PC-9 (cell line): ENCODE data around the gene SLC18A2. TPM values are rescaled to one million over a fixed set of nuclear protein-coding genes. Genes with fewer than 3 reads are reported as not detected.

Experiments
- BruUV-seq: library from RNA; stranded (reverse); fragments of 400-500 nt; replicated peaks from 2 replicates; lab custom pipeline; 2021; lab: Mats Ljungman, UMichigan
- CTCF ChIA-PET: fragments of 300-600 bp; sonication (Branson Sonifier 250); formaldehyde crosslinking; loops from one replicate; lab custom pipeline; 2022; ENCODE audit warnings: antibody characterized with exemption; lab: Charles Lee
- POLR2A ChIA-PET: fragments of 300-600 bp; sonication (Branson Sonifier 250); formaldehyde crosslinking; loops from one replicate; lab custom pipeline; 2022; ENCODE audit warnings: antibody characterized with exemption; ENCODE audit not compliant: unreplicated experiment; lab: Charles Lee
- DNase-seq, 2 experiments: peaks; one replicate each; pipeline versions ENCODE4 v3.0.0 to v3.0.0-alpha.2; 2015 to 2022; ENCODE audit warnings: mixed read lengths in 1 of 2
- H2AFZ ChIP-seq: fragments of 200-600 bp; sonication (generic); 2 replicates; pipeline ENCODE4 v1.8.1; 2017; ENCODE audit warnings: antibody characterized with exemption
- H3F3A ChIP-seq: fragments of 200-600 bp; sonication (generic); 2 replicates; pipeline ENCODE4 v1.8.1; 2017; ENCODE audit warnings: antibody characterized with exemption, mild to moderate bottlenecking, low read depth; ENCODE audit not compliant: insufficient read depth
- H3K27ac ChIP-seq: fragments of 200-600 bp; sonication (generic); 2 replicates; pipeline ENCODE4 v1.6.1; 2016; ENCODE audit warnings: mixed run types
- H3K27me3 ChIP-seq: fragments of 200-600 bp; sonication (generic); 2 replicates; pipeline ENCODE4 v1.6.1; 2016; ENCODE audit warnings: low read depth, mixed run types; ENCODE audit not compliant: insufficient read depth
- H3K36me3 ChIP-seq: fragments of 200-600 bp; sonication (generic); 2 replicates; pipeline ENCODE4 v1.6.1; 2016; ENCODE audit warnings: low read depth, mixed run types
- H3K4me1 ChIP-seq: fragments of 200-600 bp; sonication (generic); replicated peaks from 2 replicates; pipeline ENCODE4 v1.6.1; 2016; ENCODE audit warnings: mixed run types; ENCODE audit not compliant: insufficient read depth
- H3K4me2 ChIP-seq: fragments of 200-600 bp; sonication (generic); 2 replicates; pipeline ENCODE4 v1.6.1; 2017; ENCODE audit warnings: mixed run types
- H3K4me3 ChIP-seq: fragments of 200-600 bp; sonication (generic); 2 replicates; pipeline ENCODE4 v1.6.1; 2016; ENCODE audit warnings: mixed run types
- H3K79me2 ChIP-seq: fragments of 200-600 bp; sonication (generic); 2 replicates; pipeline ENCODE4 v1.6.1; 2017; ENCODE audit warnings: low read depth, mixed run types
- H3K9me2 ChIP-seq: fragments of 200-600 bp; sonication (generic); 2 replicates; pipeline ENCODE4 v1.8.1; 2017; ENCODE audit warnings: mild to moderate bottlenecking; ENCODE audit not compliant: insufficient read depth
- H3K9me3 ChIP-seq: fragments of 200-600 bp; sonication (generic); 2 replicates; pipeline ENCODE4 v1.8.1; 2016; ENCODE audit warnings: low read depth; ENCODE audit not compliant: insufficient read depth
- H4K20me1 ChIP-seq: fragments of 200-600 bp; sonication (generic); 2 replicates; pipeline ENCODE4 v1.8.1; 2017; ENCODE audit not compliant: insufficient read depth
- EZH2 ChIP-seq: fragments of 200-600 bp; sonication (generic); IDR thresholded peaks from 2 replicates; pipeline ENCODE4 v1.8.0; 2017; ENCODE audit warnings: antibody characterized with exemption, low read depth
- intact Hi-C: fragments of 100-400 bp; cut with micrococcal nuclease; formaldehyde crosslinking; loops from one replicate; pipeline ENCODE4 v1.10.0; 2022; ENCODE audit not compliant: unreplicated experiment
- total RNA-seq: library from RNA; stranded (reverse); gene quantifications from 2 replicates; pipeline ENCODE4 v1.2.3, GENCODE V29; 2021
- TF ChIP-seq, protein P1 (sequence below): fragments of 200-600 bp; sonication (generic); conservative IDR thresholded peaks from 2 replicates; pipeline ENCODE4 v1.6.1; 2017; ENCODE audit warnings: mixed run types, antibody characterized with exemption, mild to moderate bottlenecking, moderate library complexity

The SLC18A2 gene
- total RNA-seq, 1 experiment from 2014 or later: not detected

DNA sequence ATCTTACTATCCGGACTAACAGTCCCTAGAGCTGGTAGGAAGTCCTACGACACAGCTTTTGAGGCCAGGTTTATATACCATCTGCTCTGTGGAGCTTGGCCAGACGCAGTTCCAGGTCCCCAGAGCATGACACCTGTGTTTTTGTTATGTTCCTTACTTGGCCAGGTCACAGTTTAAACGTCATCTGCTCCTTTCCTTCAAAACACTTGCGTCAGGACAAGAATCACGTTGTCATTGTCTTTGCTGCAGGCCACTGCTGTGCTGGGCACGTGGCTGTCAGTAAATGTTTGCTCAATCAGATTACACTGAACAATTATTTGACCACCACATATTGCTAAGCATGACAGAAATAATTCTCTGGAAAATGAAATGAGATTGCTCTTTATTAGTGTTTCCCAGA is 23.9 kb downstream of the SLC18A2 start:
- ChIA-PET CTCF (no interaction called here), POLR2A (no interaction called here)
- H2AFZ ChIP-seq: no peak overlapping the region
- TF ChIP-seq, protein P1, sequence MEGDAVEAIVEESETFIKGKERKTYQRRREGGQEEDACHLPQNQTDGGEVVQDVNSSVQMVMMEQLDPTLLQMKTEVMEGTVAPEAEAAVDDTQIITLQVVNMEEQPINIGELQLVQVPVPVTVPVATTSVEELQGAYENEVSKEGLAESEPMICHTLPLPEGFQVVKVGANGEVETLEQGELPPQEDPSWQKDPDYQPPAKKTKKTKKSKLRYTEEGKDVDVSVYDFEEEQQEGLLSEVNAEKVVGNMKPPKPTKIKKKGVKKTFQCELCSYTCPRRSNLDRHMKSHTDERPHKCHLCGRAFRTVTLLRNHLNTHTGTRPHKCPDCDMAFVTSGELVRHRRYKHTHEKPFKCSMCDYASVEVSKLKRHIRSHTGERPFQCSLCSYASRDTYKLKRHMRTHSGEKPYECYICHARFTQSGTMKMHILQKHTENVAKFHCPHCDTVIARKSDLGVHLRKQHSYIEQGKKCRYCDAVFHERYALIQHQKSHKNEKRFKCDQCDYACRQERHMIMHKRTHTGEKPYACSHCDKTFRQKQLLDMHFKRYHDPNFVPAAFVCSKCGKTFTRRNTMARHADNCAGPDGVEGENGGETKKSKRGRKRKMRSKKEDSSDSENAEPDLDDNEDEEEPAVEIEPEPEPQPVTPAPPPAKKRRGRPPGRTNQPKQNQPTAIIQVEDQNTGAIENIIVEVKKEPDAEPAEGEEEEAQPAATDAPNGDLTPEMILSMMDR: no peak
- TF ChIP-seq EZH2: no peak
- no peak for DNase-seq
- BruUV-seq: no TSS peak
- H3K79me2 ChIP-seq: no peaks in the 10 kb centered on the region
- H3K4me1 ChIP-seq: no peaks in the 10 kb centered on the region
- no peaks in the 10 kb centered on the region for H4K20me1 ChIP-seq
- H3K27ac ChIP-seq: no peak overlapping the region
- intact Hi-C loops: no loop called here
- no peaks in the 10 kb centered on the region for H3F3A ChIP-seq
- no peak overlapping the region for H3K4me3 ChIP-seq
- no peaks in the 10 kb centered on the region for H3K9me3 ChIP-seq
- no peaks in the 10 kb centered on the region for H3K9me2 ChIP-seq
- H3K4me2 ChIP-seq: no peak overlapping the region
- H3K36me3 ChIP-seq: no peaks in the 10 kb centered on the region
- H3K27me3 ChIP-seq: no peaks in the 10 kb centered on the region

GRCh38 chr10:117266400-117266799 is 25.5 kb downstream of the SLC18A2 start:
- intact Hi-C loops: no loop called here
- no peak for TF ChIP-seq EZH2
- TF ChIP-seq, protein P1: no peak
- no peak for DNase-seq
- H3K36me3 ChIP-seq: no peaks in the 10 kb centered on the region
- H3K4me2 ChIP-seq: no peak overlapping the region
- H3K27ac ChIP-seq: no peak overlapping the region
- ChIA-PET POLR2A (interaction anchor here (0.7 kb wide), 1 partner anchor 52 kb away, joined by 4 read pairs; no protein-coding TSS in a partner anchor), CTCF (no interaction called here)
- H3K27me3 ChIP-seq: no peaks in the 10 kb centered on the region
- H3K9me2 ChIP-seq: no peaks in the 10 kb centered on the region
- no TSS peak for BruUV-seq
- no peaks in the 10 kb centered on the region for H4K20me1 ChIP-seq
- no peaks in the 10 kb centered on the region for H3F3A ChIP-seq
- H2AFZ ChIP-seq: no peak overlapping the region
- H3K9me3 ChIP-seq: no peaks in the 10 kb centered on the region
- H3K4me3 ChIP-seq: no peak overlapping the region
- H3K4me1 ChIP-seq: peaks cover 6% of the 10 kb centered on the region; the same call in 1 of the 2 replicates
- no peaks in the 10 kb centered on the region for H3K79me2 ChIP-seq

- H3F3A ChIP-seq: no peaks in the 10 kb centered on the region
- no peak overlapping the region for H3K4me3 ChIP-seq
- no peak overlapping the region for H3K27ac ChIP-seq
- no peak overlapping the region for H3K4me2 ChIP-seq
- no peaks in the 10 kb centered on the region for H3K79me2 ChIP-seq
- no peaks in the 10 kb centered on the region for H3K9me3 ChIP-seq
- CTCF ChIA-PET: no interaction called here
- DNase-seq: no peak
- intact Hi-C loops: no loop called here
- no peaks in the 10 kb centered on the region for H3K9me2 ChIP-seq
- no peaks in the 10 kb centered on the region for H3K36me3 ChIP-seq
- BruUV-seq: no TSS peak
- peaks cover 10% of the 10 kb centered on the region; the same call in 1 of the 2 replicates for H3K4me1 ChIP-seq
- no peaks in the 10 kb centered on the region for H4K20me1 ChIP-seq
- no peak overlapping the region for H2AFZ ChIP-seq
- TF ChIP-seq, protein P1: no peak
- TF ChIP-seq EZH2: no peak
- POLR2A ChIA-PET: interaction anchor here (0.7 kb wide), 1 partner anchor 52 kb away, joined by 4 read pairs; no protein-coding TSS in a partner anchor
- no peaks in the 10 kb centered on the region for H3K27me3 ChIP-seq
Measured at GRCh38 chr10:117266812-117267211, 25.9 kb downstream of the SLC18A2 start.
